MV-4-11 (cell line): ENCODE measurements around the gene ZC3H7B.
A peak's percentile ranks its signal among the peaks of the same experiment; 100 is the strongest.

Experiments used
- DNase-seq: peaks from one replicate; lab custom pipeline; 2025; lab: John Stamatoyannopoulos, UW

Gene ZC3H7B

DNA sequence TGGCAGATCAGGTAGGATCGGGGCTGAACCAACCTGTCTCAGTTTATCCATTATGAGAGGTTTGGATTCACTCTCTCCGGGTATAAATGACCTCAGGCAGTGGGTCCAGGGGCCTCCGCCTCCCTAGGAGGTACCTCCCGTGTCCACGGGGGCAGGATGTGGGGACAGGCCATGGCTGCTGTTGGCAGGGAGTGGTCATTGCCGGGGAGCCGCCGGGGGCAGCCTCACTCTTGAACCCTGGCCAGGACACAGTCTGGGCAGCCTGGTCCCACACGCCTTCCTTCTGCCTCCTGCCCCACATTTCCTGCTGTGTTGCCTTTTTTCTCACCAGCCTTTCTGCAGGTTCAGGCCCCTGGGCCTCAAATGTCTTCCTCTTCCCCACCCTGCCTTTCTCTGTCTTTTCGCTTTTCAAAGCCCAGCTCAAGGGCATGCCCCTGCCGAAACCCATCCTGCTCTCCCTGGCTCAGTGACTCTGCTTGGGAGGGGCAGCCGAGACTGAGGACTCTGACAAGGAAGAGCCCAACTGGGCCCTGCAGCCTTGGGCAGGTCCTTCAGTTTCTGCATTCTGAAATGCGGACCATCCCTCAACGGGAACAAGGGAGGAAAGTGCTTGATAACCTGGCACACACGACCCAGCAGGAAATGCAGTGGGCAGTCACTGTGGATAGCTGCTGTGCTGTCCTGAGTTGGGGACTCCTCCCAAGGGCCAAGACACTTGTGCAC is 31.1 kb downstream of the ZC3H7B start:
- no peak for DNase-seq

DNA sequence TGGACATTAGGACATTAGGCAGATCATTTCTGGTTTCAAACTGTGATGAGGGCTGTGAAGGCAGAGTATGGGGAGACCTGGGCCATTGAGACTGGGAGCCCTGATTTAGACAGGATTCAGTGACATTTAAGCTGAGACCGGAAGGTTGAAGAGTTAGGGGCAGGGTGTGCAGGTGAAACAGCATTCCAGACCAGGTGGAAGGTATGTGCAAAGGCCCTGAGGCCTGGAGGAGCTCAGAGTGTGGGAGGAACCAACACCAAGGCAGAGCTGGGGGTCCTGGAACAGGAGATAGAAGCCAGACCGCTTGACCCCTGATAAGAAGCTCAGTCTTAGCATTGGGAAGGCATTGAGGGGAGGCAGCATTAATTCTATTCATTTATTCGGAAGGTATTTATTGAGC is 32.5 kb downstream of the ZC3H7B start:
- DNase-seq, result no peak

DNA sequence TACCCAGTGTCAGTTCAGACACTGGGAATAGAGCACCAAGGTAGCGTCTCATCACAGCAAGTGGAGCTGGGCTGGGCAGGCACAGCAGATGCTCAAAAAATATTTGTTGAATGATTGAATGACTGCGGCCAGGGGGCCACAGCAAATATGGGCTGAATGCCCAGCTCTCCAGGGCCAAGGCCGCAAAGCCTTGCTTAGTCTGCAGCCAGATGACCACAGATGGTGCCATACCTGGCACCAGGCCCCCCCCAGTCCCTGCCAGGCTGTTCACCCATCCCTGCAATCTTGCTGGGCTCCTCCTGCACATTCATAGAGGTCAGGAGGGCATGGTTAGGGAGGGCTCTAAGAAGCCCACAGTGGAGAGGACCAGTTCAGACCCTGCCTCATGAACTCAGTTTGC is 32.9 kb downstream of the ZC3H7B start:
- DNase-seq, result no peak

DNA sequence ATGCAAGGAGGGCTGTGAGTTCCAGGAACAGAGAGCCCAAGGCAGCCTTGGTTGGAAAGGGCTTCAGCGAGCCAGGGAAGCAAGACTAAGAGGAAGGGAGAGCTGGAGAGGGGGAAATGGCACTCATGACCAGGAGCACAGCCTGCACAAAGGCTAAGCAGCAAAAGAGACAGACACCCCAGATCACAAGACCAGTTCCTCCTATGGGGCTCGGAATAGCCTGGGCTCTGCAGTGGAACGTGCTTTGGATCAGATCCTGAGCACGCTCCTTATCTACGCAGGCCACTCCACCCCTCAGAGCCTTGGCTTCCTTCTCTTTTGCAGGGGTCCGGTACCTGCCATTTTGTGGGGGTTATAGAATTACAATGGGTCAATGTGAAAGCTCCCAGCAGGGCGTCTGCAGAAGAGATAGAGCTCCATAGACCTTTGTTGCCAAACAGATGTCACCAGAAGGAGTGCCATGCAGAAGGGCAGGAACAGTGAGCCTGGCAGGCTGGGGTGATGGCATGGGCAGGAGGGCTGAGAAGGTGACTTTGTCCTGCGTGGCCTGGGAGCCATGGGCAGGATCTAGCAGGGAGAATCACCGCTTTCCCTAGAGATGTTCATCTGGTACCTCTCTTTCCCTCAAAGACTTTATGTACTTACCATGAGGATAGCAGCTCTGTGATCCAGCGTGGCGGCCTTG is 33.8 kb downstream of the ZC3H7B start:
- DNase-seq, result no peak

DNA sequence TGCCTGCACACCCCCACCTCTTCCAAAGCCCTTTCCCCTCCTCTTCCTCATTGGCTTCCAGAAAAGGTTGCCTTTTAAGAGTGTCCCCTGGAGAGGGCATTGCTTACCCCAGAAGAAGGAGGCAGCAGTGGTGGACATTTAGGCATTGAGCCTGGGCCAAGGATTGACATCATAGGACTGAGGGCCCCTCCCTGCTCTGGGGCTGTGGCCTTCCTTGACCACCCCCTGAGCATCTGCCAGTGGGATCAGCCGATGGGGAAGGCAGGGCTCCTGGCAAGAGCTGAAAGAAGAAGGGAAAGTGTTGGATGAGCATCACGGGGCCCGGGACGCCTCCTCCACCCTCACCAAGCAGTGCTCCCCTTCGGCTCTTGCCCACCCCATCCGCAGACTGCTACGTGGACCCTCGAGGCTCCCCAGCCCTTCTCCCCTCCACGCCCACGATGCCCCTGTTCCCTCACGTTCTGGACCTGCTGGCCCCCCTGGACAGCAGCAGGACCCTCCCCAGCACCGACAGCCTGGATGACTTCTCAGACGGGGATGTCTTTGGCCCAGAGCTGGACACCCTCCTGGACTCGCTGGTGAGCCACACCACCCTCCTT is 37.4 kb downstream of the ZC3H7B start:
- DNase-seq, result no peak

DNA sequence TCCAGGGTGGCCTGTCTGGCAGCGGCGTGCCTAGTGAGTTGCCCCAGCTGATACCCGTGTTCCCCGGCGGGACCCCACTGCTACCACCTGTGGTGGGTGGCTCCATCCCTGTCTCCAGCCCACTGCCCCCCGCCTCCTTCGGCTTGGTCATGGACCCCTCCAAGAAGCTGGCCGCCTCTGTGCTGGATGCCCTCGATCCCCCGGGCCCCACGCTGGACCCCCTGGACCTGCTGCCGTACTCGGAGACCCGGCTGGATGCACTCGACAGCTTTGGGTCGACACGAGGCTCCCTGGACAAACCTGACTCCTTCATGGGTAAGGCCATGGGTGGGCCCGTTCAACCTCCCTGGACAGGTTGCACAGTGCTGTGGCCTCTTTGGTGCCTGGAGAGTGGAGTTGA is 38.5 kb downstream of the ZC3H7B start:
- DNase-seq, result no peak

DNA sequence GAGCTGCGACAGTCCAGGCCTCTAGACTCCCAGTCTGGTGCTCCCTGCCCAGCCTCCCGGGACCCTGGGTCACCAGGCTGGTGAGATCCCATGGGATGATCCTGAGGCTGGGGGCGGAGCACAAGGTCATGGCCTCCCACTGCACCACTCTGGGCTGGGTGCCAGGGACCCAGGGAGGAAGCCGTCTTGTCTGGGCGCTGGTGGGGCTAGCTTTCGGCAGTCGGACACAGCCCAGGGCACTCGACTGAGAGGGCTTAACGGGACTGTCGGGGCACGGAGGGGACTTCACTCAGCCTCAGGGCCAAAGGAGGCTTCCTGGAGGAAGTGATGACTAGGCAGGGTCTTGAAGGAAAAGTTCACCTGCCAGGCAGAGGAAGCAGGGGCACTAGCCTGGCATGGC is 39.0 kb downstream of the ZC3H7B start:
- DNase-seq, result no peak

DNA sequence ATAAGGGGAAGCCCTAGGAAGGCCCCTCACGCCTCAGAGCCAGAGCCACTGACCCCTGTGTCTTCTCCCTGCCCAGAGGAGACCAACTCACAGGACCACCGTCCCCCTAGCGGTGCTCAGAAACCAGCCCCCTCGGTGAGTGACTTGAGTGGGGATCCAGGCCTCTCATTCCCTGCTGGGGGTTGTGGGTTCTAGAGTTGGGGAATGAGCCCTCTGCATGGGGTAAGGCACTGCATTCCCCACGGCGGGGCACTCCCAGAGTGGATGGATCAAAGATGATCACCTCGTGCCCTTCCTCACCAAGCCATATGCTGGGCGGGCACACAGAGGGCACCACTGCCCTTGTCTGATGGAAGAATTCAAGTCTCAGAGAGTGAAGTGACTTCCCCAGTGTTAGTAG is 39.7 kb downstream of the ZC3H7B start:
- no peak for DNase-seq

DNA sequence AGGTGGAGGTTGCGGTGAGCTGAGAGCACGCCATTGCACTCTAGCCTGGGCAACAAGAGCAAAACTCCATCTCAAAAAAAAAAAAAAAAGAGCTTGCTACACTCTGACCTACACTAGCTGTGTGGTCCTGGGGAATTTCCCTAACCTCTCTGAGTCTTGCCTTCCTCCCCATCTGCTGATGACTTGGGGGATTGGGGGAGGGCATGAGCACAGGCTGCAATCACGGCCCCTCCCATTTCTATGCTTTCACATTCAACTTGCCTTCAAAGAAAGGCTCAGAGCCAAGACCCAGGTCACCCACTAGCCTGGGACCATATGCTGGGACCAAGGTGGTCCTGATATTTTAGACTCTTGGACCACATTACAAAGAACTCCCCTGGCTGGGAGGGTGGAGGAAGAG is 40.7 kb downstream of the ZC3H7B start:
- DNase-seq, result no peak

DNA sequence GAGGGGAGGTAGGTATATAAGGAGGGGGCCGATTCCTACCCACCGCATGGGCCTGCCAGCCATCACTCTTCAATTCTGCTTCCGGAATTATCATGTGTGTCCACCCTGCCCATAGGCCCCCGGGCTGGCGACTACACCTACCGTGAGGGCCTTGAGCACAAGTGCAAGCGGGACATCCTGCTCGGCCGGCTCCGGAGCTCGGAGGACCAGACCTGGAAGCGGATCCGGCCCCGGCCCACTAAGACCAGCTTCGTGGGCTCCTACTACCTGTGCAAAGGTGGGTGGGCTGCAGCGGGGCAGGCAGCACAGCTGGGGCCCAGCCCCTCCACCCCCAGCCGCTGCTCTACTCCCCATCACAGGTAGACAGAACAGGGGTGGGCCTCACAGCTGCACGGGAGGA is 42.0 kb downstream of the ZC3H7B start:
- no peak for DNase-seq

DNA sequence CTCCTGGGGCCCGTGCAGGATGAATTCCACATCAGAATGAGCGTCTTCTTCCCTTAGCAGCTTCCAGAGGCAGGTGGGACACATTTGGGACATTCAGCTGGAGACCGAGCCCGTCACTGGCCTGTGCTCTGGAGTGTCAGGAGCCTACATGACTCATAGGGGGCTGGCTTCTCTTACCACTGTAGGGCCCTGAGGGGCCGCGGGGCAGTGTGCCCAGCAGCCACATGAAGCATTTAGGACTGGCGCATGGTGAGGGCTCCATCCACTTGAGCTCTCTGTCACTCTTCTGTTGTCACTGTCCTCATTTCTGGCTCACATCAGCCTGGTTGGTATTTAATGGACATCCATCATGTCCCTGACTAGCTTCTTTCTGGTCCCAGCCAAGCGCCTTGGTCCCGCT is 42.4 kb downstream of the ZC3H7B start:
- no peak for DNase-seq

DNA sequence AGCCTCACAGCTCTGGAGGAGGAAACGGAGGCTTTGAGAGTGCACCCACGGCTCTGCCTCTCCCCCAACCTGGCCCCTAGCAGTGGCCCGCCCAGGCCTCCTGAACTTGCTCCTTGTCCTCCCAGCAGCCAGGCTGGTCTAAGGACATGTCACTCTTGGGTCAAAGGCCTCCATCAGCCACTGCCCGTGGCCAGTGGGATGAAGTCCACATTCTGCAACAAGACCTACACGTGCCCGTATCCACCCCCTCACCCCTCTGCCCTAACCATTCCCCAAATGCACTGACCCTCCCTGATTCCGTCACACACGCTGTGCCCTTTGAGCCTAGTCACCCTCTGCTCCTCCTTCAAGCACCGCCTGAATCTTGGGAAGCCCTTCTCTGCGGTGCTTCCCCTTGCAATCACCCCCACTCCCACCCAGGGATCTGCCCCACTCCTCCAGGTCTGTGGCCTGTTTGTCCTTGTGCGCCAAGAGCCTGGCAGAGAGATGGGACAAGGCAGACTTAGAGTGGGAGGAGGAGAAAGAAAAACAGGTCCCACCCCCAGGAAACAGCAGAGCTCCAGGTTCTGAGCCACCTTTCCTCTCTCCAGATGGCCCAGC is 43.0 kb downstream of the ZC3H7B start:
- DNase-seq, result no peak

DNA sequence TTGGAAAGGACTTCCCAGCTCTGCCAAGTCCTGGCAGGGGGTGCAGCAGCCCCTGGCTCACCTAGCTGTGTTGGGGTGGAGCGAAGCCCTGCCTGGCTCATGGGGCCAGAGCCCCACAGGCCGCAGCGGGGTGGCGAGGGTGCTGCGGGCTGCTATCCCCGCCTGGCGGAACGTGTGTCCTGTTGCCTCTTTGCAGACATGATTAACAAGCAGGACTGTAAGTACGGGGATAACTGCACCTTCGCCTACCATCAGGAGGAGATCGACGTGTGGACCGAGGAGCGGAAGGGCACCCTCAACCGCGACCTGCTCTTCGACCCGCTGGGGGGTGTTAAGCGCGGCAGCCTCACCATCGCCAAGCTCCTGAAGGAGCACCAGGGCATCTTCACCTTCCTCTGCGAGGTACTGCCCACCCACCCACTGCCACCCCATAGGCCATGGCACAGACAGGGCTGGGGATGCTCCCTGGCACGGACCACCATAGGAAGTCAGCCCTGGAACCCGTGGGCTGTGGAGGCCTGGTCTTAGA is 44.5 kb downstream of the ZC3H7B start:
- no peak for DNase-seq

DNA sequence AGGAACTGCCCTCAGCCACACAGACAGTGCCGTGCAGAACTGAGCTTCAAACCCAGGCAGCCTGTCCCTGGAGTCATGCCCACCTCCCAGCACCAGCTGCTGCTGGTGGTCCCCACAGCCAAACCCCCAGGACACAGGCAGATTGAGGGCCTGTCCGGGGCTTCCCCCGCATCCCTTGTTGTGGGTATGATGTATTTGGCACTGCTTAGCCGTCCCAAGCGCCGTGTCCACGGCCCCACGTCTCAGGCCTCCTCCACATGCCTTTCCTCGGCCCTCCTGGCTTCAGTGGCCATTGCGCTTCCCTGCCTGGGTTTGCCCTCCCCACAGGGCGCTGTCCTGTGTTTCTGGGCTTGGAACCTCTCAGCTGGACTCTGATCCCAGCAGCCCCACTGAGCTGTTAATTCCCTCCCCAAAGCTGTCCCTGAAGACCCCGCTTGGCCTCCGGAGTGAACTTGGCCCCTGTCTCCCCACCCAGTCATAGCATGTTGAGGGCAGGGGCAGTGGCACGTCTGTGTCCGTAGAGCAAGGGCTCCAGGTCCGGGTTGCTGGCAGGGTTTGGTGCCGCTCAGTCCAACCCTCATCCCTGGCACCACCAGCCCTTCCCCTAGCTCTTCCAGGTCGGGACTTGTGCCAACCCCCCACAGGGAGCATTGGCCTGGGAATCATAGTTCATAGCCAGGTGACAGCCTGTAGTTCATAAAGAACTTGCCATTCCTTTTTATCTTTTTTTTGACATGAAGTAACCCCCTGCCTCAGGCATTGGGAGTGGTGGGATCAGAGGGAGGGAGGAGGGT is 45.9 kb downstream of the ZC3H7B start:
- DNase-seq, result no peak

DNA sequence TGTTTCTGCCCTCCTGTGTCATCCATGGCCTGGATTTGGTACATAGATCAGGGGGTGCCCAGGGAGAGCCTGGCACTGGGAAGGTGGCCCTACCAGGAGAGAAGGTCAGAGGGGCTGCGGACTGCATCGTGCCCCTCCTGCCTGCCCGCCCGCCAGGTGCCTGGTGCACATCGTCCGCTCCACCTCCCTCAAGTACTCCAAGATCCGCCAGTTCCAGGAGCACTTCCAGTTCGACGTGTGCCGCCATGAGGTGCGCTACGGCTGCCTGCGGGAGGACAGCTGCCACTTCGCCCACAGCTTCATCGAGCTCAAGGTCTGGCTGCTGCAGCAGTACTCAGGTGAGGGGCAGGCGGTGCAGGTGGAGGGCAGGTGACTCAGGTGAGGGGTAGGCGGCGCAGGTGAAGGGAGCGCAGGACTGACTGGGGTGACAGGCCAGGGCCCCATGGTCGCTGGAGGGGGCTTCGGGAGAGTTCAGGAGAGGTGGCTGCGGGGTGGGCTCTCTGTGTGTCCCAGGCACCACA is 47.7 kb downstream of the ZC3H7B start:
- no peak for DNase-seq

DNA sequence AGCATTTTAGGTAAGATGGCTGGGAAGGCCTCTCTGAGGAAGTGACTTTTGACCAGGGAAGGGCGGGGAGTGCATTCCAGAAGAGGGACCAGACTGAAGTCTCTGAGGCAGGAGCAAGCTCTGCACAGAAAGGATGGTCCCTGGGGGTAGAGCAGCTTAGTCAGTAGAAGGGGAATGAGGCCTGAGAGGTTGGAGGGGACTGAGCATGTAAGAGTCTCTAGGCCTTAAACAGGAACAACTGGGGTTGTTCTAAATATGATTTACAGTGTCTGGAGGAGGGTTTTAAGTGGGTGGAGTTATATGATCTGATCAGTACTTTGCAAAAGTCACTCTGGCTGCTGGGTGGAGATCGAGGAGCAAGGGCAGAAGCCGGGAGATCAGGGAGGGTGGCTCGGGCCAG is 48.8 kb downstream of the ZC3H7B start:
- DNase-seq, result no peak

DNA sequence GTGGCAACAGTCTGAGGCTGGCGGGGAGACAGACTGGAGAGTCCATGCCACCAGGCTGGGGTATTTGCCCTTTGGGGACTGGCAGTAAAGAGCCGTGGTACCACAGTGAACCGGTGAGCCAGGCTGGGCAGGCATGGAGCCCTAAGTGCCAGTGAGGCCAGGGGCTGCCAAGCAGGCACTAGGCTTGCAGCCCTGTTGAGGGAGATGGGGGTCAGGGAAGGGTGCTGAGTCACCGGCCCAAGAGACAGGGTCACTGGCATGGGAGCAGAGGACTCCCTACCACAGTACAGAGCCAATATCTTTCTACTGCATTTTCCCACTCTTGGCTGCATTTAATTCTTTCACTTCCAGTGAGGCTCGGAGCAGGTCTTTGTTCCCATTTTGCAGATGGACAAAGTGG is 49.7 kb downstream of the ZC3H7B start:
- no peak for DNase-seq

DNA sequence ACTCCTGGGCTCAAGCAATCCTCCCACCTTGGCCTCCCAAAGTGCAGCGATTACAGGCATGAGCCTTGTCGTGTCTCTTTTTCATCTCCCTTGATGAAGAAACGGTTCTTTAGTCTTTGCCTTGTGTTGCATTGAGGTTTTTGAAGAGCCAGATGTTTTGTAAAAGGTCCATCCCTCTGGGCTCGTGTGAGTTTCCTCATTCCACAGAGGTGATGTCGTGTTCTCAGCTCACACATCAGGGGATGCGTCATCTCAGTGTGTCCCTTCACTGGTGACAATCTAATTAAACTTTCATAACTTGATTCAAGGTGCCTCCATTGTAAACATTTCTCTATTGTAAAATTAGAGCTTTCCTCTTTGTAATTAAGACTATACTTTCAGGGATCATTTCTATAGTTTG is 50.7 kb downstream of the ZC3H7B start:
- DNase-seq, result peak; percentile 20

DNA sequence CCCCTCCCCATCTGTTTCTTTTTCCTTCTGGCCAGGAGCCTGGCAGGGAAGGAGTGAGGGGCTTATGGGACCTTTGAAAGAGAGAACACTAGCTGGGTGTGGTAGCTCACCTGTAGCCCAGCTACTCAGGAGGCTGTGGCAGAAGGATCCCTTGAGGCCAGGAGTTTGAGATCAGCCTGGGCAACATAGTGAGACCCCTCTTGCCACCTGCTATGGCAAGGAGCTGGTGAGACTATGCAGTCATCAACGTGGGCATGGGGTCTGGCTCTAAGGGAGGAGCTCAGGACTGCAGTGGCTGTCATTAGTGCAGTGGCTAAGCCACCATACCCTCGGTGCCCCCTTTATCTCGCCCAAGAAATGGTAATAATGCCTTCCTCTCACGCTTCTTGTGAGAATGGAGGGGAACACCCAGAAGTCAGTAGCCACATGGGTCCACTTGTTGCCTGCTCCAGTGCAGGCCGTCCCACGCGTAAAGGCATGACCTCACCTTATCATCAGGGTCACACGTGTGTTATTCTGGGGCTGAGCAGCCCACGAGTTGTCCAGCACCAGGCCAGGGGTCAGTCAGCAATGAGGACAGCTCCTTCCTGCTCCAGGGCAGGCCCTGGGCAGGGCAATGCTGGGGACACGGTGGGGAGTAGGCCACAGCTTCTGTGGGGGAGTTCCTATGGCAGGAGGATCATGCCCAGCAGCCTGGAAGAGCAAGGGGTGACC is 52.7 kb downstream of the ZC3H7B start:
- no peak for DNase-seq

DNA sequence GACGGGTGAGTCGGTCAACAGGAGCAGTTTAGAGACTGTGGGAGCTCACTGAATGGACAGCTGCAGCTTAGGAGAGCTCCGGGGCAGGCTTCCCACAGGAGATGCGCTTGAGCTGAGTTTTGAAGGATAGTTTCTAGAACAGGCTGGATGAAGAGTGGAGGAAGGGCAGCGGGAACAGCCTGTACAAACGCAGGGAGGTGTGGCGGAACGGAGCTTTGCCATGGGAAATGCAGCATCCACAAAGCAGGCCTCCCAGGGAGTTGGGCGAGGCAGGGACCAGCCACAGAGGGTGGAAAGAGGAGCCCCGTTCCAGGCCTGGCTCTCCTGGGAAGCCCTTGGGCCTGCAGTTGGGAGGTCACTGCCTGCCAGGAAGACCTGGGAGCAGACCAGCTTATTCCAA is 53.7 kb downstream of the ZC3H7B start:
- no peak for DNase-seq

DNA sequence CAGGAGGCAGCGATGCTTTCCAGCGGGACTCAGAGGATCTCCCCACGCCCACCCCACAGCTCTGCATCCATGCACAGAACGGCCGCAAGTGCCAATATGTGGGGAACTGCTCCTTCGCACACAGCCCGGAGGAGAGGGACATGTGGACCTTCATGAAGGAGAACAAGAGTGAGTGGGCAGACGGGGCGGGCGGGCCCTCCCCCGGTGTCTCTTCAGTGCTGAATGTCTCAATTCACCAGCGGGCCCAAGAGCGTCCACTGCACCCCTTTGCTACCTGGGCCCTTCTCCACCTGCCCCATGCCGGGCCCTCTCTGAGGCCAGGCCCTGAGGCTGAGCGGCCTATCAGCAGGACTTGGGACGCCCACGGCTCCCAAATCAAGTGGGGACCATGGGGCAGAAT is 54.6 kb downstream of the ZC3H7B start:
- no peak for DNase-seq
